ENCODE data around the gene SYNPO.

SYNPO gene

DNA sequence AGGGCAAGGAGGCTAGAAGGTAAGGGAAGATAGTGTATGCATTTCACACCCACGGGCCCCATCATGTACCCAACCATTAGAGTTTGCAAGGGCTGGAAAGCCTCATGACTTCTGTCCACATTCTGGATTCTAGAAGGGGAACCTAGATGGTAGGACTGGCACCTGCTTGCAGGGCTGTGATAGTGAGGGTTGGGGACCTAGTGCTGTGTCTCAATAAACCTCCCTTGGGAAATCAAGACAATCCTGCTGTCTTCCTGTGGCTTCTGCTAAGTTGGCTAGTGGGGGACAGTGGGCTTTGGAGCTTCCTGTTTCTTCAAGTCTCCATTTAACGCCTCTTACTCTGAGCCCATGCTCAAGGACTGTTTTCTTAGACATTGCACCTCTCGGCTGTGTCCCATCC, 43.6 kb upstream of the SYNPO start:
- no peak overlapping the region for H3K4me3 ChIP-seq (ENCODE audit: low read length)
- DNase-seq (ENCODE audit: low read depth): no peak
- TF ChIP-seq CTCF (IDR thresholded peaks at IDR 0.05; ENCODE audit: insufficient read depth, low read depth, low read length, missing control alignments): no peak

DNA sequence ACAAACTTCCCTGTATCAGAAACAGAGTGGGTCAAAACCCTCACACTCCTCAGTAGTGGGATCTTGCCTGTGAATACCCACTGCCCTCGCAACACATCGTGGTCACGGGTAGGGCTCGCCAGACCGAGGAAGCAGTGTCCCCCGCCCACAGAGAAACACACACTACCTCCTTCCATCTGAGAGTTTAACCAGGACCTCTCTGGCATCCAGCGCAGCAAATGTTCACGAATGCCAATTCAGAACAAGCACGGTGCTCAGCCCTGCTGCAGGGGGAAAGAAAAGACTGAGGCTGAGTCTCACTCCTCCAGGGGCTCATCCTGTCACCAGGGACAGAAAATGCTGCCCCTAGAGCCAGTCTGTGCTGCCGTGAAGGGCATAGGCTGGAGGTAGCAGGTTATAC, 42.5 kb upstream of the SYNPO start:
- no peak for DNase-seq (ENCODE audit: low read depth)
- H3K4me3 ChIP-seq (ENCODE audit: low read length): no peak overlapping the region
- no peak for TF ChIP-seq CTCF (IDR thresholded peaks at IDR 0.05; ENCODE audit: insufficient read depth, low read depth, low read length, missing control alignments)

DNA sequence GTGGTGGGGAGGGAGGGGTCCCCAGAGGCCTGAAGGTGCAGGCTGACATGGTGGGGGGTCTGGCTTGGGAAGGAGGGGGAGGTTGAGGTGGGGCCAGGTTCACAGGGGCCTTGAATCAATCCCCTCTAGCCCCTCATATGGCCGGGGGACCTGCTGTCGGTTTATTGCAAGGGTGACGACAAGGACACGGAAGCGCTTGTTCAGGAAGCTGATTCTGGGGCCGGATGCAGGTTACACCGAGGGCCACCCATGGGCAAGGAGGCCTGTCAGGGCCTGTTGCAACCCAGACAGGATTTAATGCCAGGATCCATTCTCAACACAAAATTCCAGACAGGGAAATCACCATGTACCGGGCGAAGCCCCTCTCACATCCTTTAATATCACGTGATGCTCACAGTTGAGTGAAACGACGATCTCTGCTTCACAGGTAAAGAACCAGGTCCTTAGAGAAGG, 41.6 kb upstream of the SYNPO start:
- peak; percentile 94 for DNase-seq (ENCODE audit: low read depth)
- no peak for TF ChIP-seq CTCF (IDR thresholded peaks at IDR 0.05; ENCODE audit: insufficient read depth, low read depth, low read length, missing control alignments)
- H3K4me3 ChIP-seq (ENCODE audit: low read length): no peak overlapping the region

DNA sequence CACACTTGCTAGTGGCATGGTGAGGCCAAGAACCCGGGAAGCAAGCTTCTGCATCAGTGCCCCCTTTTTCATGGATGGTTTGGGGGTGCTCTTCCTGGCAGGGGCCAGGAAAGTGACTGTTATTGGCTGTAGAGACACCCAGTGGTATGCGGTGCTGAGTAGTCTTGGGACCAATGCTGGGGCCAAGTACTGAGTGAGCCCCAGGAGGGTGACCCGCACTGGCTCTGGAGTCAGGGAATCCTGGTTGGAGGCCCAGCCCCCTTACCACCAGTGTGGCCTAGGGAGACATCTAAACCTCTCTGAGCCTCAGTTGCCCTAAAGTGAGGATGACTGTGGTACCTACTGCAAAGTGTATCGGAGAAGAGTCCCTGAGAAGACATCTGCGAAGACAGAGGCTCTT, 41.2 kb upstream of the SYNPO start:
- TF ChIP-seq CTCF (IDR thresholded peaks at IDR 0.05; ENCODE audit: insufficient read depth, low read depth, low read length, missing control alignments): no peak
- no peak overlapping the region for H3K4me3 ChIP-seq (ENCODE audit: low read length)

DNA sequence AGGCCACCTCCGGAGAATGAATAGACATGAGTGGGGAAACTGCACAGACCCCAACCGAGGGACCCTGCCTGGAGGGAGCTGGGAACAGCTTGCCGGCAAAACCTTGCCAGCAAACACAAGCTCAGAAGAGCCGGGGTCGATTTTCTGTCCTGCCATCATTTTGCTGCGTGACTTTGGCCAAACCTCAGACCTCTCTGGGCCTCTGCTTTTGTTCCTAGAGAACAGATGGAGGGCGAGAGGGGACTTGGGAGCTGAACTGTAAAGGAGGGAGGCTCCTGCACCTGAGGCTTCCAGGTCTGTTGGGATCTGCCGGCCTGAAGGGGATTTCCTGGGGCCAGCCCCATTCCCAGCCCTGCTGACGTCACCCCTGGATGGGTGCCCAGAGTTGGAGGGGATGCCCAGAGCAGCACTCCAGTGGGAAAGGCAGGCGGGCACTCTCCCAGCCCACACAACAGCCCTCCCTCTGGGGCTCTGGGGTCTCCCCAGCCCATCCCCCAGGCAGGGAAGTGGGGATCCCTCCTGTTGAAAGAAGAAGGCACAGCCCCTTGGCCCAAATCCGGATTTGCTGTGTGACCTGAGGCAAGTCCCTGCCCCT, 40.4 kb upstream of the SYNPO start:
- H3K4me3 ChIP-seq (ENCODE audit: low read length): no peak overlapping the region
- DNase-seq (ENCODE audit: low read depth): peak; percentile 94
- no peak for TF ChIP-seq CTCF (IDR thresholded peaks at IDR 0.05; ENCODE audit: insufficient read depth, low read depth, low read length, missing control alignments)

More for the DNA sequence above, 41.2 kb upstream of the SYNPO start:
- no peak for DNase-seq (ENCODE audit: low read depth)

DNA sequence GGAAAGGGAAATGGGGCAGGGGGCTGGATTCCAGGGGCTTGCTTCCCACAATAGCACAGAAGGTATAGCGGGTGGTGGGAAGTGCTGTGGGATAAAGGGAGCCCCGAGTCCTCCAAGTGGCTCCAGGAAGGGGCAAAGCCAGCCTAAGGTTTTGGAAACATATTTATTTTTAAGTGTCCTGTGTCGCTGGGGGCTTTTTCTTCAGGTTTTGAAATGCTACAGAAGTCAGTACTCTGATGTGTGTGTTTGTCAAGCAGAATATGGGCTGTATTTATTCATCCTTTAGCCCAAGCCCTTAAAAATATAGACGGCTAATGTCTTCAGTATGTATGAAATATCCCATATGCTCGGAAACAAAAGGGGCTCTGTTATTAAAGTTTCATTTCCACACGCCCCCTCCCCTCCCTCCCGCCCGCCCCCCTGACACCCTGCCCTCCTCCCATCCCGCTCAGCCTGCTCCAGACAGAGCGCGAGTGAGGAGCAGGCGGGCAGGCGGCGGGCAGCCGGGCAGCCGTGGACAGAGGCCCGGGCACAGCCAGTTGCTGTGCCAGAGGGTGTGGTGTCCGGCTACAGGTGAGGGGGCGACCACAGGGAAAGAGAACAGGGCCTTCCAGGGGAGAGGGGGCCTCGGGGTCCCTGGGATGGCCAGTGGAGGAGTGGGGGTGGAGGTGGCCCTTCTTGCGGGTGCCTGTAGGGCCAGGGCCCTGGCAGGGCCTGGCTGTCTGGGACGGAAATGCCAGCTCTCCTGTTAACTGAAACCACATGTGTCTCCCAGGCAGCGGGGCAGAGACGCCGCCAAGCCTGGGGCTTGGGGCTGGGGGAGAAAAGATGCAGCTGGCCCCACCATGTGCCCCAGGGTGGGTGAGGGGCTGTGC, 39.6 kb upstream of the SYNPO start:
- no peak overlapping the region for H3K4me3 ChIP-seq (ENCODE audit: low read length)
- no peak for TF ChIP-seq CTCF (IDR thresholded peaks at IDR 0.05; ENCODE audit: insufficient read depth, low read depth, low read length, missing control alignments)
- DNase-seq (ENCODE audit: low read depth): peak; percentile 40

All from epithelial cell of esophagus (primary cell).